GM11168 (cell line): ENCODE results near the gene HLF.

Source experiments
- in situ Hi-C: fragments of 300-500 bp; cut with MboI; formaldehyde crosslinking; loops from one replicate; pipeline ENCODE4 v1.12.0; 2022; ENCODE audit warnings: low sequenced_read_pairs; ENCODE audit not compliant: unreplicated experiment

HLF gene

GRCh38 chr17:55273579-55274354 is 9.0 kb downstream of the HLF start:
- in situ Hi-C loops, result no loop called here

GRCh38 chr17:55274355-55275255 is 9.8 kb downstream of the HLF start:
- in situ Hi-C loops, result no loop called here

- in situ Hi-C loops, result no loop called here
Measured at GRCh38 chr17:55275894-55276804, 11.4 kb downstream of the HLF start.

GRCh38 chr17:55278173-55278961 is 13.6 kb downstream of the HLF start:
- in situ Hi-C loops, result no loop called here

- in situ Hi-C loops, result no loop called here
Measured at GRCh38 chr17:55279203-55279602, 14.4 kb downstream of the HLF start.

- in situ Hi-C loops, result no loop called here
Measured at GRCh38 chr17:55279788-55280187, 15.0 kb downstream of the HLF start.

GRCh38 chr17:55280212-55280611 is 15.5 kb downstream of the HLF start:
- in situ Hi-C loops, result no loop called here

- in situ Hi-C loops, result no loop called here
Measured at GRCh38 chr17:55281649-55282378, 17.1 kb downstream of the HLF start.

GRCh38 chr17:55282379-55282702 is 17.6 kb downstream of the HLF start:
- in situ Hi-C loops, result no loop called here

- in situ Hi-C loops, result no loop called here
Measured at GRCh38 chr17:55282741-55283140, 18.0 kb downstream of the HLF start.

GRCh38 chr17:55283256-55283965 is 18.7 kb downstream of the HLF start:
- in situ Hi-C loops, result no loop called here

GRCh38 chr17:55284001-55284884 is 19.5 kb downstream of the HLF start:
- in situ Hi-C loops, result no loop called here

- in situ Hi-C loops, result no loop called here
Measured at GRCh38 chr17:55284944-55285339, 20.2 kb downstream of the HLF start.

GRCh38 chr17:55285340-55286301 is 20.9 kb downstream of the HLF start:
- in situ Hi-C loops, result no loop called here

GRCh38 chr17:55286681-55287589 is 22.2 kb downstream of the HLF start:
- in situ Hi-C loops, result no loop called here
